GM21717 (cell line): ENCODE measurements around the gene PDZRN3.

ENCODE experiments used
- ATAC-seq: cut with Tn5 transposase; IDR thresholded peaks from one replicate; pipeline ENCODE4 v1.9.1; 2021; ENCODE audit warnings: mild to moderate bottlenecking, moderate library complexity; ENCODE audit not compliant: unreplicated experiment

Gene PDZRN3

GRCh38 chr3:73401059-73401458, 223.7 kb downstream of the PDZRN3 start:
- ATAC-seq: no peak

- no peak for ATAC-seq
Observed at GRCh38 chr3:73399666-73400253, 225.0 kb downstream of the PDZRN3 start.

GRCh38 chr3:73399106-73399505, 225.6 kb downstream of the PDZRN3 start:
- ATAC-seq: no peak

- no peak for ATAC-seq
Observed at GRCh38 chr3:73398084-73398483, 226.7 kb downstream of the PDZRN3 start.

GRCh38 chr3:73394240-73394639, 230.5 kb downstream of the PDZRN3 start:
- no peak for ATAC-seq

GRCh38 chr3:73393005-73393404, 231.7 kb downstream of the PDZRN3 start:
- ATAC-seq: no peak

GRCh38 chr3:73391984-73392383, 232.8 kb downstream of the PDZRN3 start:
- no peak for ATAC-seq

GRCh38 chr3:73389928-73390327, 234.8 kb downstream of the PDZRN3 start:
- no peak for ATAC-seq

- ATAC-seq: no peak
Observed at GRCh38 chr3:73389117-73389813, 235.5 kb downstream of the PDZRN3 start.

GRCh38 chr3:73385568-73385967, 239.2 kb downstream of the PDZRN3 start:
- ATAC-seq: no peak

- ATAC-seq: no peak
Observed at GRCh38 chr3:73384091-73384906, 240.4 kb downstream of the PDZRN3 start.

- no peak for ATAC-seq
Observed at GRCh38 chr3:73383470-73384049, 241.2 kb downstream of the PDZRN3 start.

GRCh38 chr3:73381551-73381950, 243.2 kb downstream of the PDZRN3 start:
- no peak for ATAC-seq

GRCh38 chr3:73380735-73381532, 243.8 kb downstream of the PDZRN3 start:
- no peak for ATAC-seq

GRCh38 chr3:73379465-73379864, 245.3 kb downstream of the PDZRN3 start:
- ATAC-seq: no peak

GRCh38 chr3:73378207-73378606, 246.5 kb downstream of the PDZRN3 start:
- no peak for ATAC-seq

- ATAC-seq: no peak
Observed at GRCh38 chr3:73365756-73366397, 258.9 kb downstream of the PDZRN3 start.

- no peak for ATAC-seq
Observed at GRCh38 chr3:73364517-73364916, 260.2 kb downstream of the PDZRN3 start.

- no peak for ATAC-seq
Observed at GRCh38 chr3:73363093-73363492, 261.6 kb downstream of the PDZRN3 start.

- no peak for ATAC-seq
Observed at GRCh38 chr3:73361591-73361990, 263.1 kb downstream of the PDZRN3 start.
